ENCODE measurements around the gene PTTG1.

DNA sequence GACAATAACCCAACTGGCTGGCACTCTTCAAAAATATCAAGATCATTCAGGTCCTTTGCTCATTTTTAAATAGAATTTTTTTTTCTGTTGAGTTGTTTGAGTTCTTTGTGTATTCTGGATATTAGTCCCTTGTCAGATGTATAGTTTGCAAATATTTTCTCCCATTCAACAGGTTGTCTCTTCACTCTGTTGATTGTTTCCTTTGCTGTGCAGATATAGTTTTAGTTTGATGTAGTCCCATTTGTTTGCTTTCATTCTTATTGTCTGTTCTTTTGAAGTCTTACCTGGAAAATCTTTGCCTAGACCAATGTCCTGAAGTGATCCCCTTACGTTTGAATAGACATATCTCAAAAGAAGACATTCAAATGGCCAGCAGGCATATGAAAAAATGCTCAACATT, 22.8 kb downstream of the PTTG1 start:
- TF ChIP-seq, protein P1, sequence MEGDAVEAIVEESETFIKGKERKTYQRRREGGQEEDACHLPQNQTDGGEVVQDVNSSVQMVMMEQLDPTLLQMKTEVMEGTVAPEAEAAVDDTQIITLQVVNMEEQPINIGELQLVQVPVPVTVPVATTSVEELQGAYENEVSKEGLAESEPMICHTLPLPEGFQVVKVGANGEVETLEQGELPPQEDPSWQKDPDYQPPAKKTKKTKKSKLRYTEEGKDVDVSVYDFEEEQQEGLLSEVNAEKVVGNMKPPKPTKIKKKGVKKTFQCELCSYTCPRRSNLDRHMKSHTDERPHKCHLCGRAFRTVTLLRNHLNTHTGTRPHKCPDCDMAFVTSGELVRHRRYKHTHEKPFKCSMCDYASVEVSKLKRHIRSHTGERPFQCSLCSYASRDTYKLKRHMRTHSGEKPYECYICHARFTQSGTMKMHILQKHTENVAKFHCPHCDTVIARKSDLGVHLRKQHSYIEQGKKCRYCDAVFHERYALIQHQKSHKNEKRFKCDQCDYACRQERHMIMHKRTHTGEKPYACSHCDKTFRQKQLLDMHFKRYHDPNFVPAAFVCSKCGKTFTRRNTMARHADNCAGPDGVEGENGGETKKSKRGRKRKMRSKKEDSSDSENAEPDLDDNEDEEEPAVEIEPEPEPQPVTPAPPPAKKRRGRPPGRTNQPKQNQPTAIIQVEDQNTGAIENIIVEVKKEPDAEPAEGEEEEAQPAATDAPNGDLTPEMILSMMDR (conservative IDR thresholded peaks at IDR 0.05): no peak
- no peak for TF ChIP-seq EZH2 (IDR thresholded peaks at IDR 0.05; ENCODE audit: low read depth)

Data from PC-9 (cell line).